Fibroblast of villous mesenchyme (primary cell): Measurements from ENCODE around the gene PIP4K2A. TPM values are rescaled to one million over a fixed set of nuclear protein-coding genes. Genes with fewer than 3 reads are reported as not detected.
A peak's percentile ranks its signal among the peaks of the same experiment; 100 is the strongest.

Experiments
- DNase-seq: peaks from one replicate; pipeline ENCODE4 v3.0.0-alpha.2; 2010; ENCODE audit warnings: low read depth
- H3K4me3 ChIP-seq: 2 replicates; pipeline ENCODE4 v1.5.1; 2011; ENCODE audit warnings: low read depth, mild to moderate bottlenecking, low read length
- CTCF ChIP-seq: IDR thresholded peaks from 2 replicates; pipeline ENCODE4 v1.5.1; 2012; ENCODE audit warnings: low read depth, mild to moderate bottlenecking, low read length; ENCODE audit not compliant: insufficient read depth
- total RNA-seq: library from RNA; depleted of rRNA; stranded (reverse); fragments of >200 nt; gene quantifications from 2 replicates; pipeline ENCODE4 v1.2.3, GENCODE V29; 2012

PIP4K2A gene
- total RNA-seq, 1 donor: 35.8 TPM

GRCh38 chr10:22712956-22713852 is 1.2 kb downstream of the PIP4K2A start:
- no peak for TF ChIP-seq CTCF
- H3K4me3 ChIP-seq: peak overlapping the region; percentile 69
- DNase-seq: peak; percentile 39

- peak; percentile 49 for DNase-seq
- H3K4me3 ChIP-seq: peak overlapping the region; percentile 69
- no peak for TF ChIP-seq CTCF
These were observed 2.0 kb downstream of the PIP4K2A start for GRCh38 chr10:22712211-22712955.

- DNase-seq: no peak
- TF ChIP-seq CTCF: no peak
- no peak overlapping the region for H3K4me3 ChIP-seq
These were observed 3.0 kb downstream of the PIP4K2A start for GRCh38 chr10:22711373-22711772.

GRCh38 chr10:22710139-22710745 is 4.1 kb downstream of the PIP4K2A start:
- H3K4me3 ChIP-seq: no peak overlapping the region
- DNase-seq: no peak
- no peak for TF ChIP-seq CTCF

- TF ChIP-seq CTCF: no peak
- no peak for DNase-seq
- H3K4me3 ChIP-seq: no peak overlapping the region
These were observed 5.6 kb downstream of the PIP4K2A start for GRCh38 chr10:22708772-22709171.

- no peak for TF ChIP-seq CTCF
- no peak for DNase-seq
- H3K4me3 ChIP-seq: no peak overlapping the region
These were observed 8.9 kb downstream of the PIP4K2A start for GRCh38 chr10:22705527-22705926.
